Neural progenitor cell (in vitro differentiated cells): ENCODE data around the gene NIM1K. TPM values are rescaled to one million over a fixed set of nuclear protein-coding genes. Genes with fewer than 3 reads are reported as not detected.

ENCODE experiments used
- DNase-seq: peaks from one replicate; pipeline ENCODE4 v3.0.0-alpha.2; 2016; ENCODE audit warnings: low spot score
- H2AFZ ChIP-seq: fragments of 200-600 bp; sonication (generic); replicated peaks from 2 replicates; pipeline ENCODE4 v1.6.1; 2016; ENCODE audit warnings: antibody characterized with exemption
- H3F3A ChIP-seq: fragments of 200-600 bp; sonication (generic); 2 replicates; pipeline ENCODE4 v1.6.1; 2016; ENCODE audit warnings: antibody characterized with exemption, low read depth
- H3K27ac ChIP-seq: fragments of 200-600 bp; sonication (generic); 2 replicates; pipeline ENCODE4 v1.5.1; 2016; ENCODE audit warnings: mild to moderate bottlenecking
- H3K27me3 ChIP-seq: fragments of 200-600 bp; sonication (generic); 2 replicates; pipeline ENCODE4 v1.6.1; 2016; ENCODE audit warnings: mild to moderate bottlenecking, moderate library complexity
- H3K36me3 ChIP-seq: fragments of 200-600 bp; sonication (generic); 2 replicates; pipeline ENCODE4 v1.5.1; 2016
- H3K4me1 ChIP-seq: fragments of 200-600 bp; sonication (generic); 2 replicates; pipeline ENCODE4 v1.6.1; 2016; ENCODE audit warnings: mixed run types
- H3K4me2 ChIP-seq: fragments of 200-600 bp; sonication (generic); 2 replicates; pipeline ENCODE4 v1.6.1; 2016
- H3K4me3 ChIP-seq: fragments of 200-600 bp; sonication (generic); 2 replicates; pipeline ENCODE4 v1.5.1; 2016
- H3K79me2 ChIP-seq: fragments of 200-600 bp; sonication (generic); 2 replicates; pipeline ENCODE4 v1.6.1; 2016; ENCODE audit warnings: low read depth
- H3K9ac ChIP-seq: fragments of 200-600 bp; sonication (generic); 2 replicates; pipeline ENCODE4 v1.6.1; 2016
- H3K9me3 ChIP-seq: fragments of 200-600 bp; sonication (generic); 2 replicates; pipeline ENCODE4 v1.5.1; 2016; ENCODE audit warnings: low read depth
- H4K20me1 ChIP-seq: fragments of 200-600 bp; sonication (generic); 2 replicates; pipeline ENCODE4 v1.6.1; 2016; ENCODE audit warnings: low read depth
- H3K27ac Mint-ChIP-seq: 3 replicates; pipeline ENCODE4 v1.8.0; 2021; ENCODE audit warnings: mixed read lengths
- H3K27me3 Mint-ChIP-seq: 2 replicates; pipeline ENCODE4 v1.8.0; 2022; ENCODE audit warnings: low read depth, mild to moderate bottlenecking, inconsistent platforms, moderate library complexity, mixed read lengths; ENCODE audit not compliant: insufficient read depth
- H3K36me3 Mint-ChIP-seq: 3 replicates; pipeline ENCODE4 v1.8.0; 2021; ENCODE audit warnings: mixed read lengths
- H3K4me1 Mint-ChIP-seq: 3 replicates; pipeline ENCODE4 v1.8.0; 2021; ENCODE audit warnings: mixed read lengths
- H3K4me3 Mint-ChIP-seq: 3 replicates; pipeline ENCODE4 v1.8.0; 2021; ENCODE audit warnings: mild to moderate bottlenecking, moderate library complexity, mixed read lengths
- H3K9me3 Mint-ChIP-seq: 3 replicates; pipeline ENCODE4 v1.8.0; 2020; ENCODE audit warnings: mixed read lengths
- CTCF ChIP-seq: fragments of 200-600 bp; sonication (generic); IDR thresholded peaks from 2 replicates; pipeline ENCODE4 v1.5.1; 2017; ENCODE audit warnings: antibody characterized with exemption, mild to moderate bottlenecking
- EZH2 ChIP-seq: fragments of 200-600 bp; sonication (generic); IDR thresholded peaks from 2 replicates; pipeline ENCODE4 v1.6.1; 2017; ENCODE audit warnings: antibody characterized with exemption, mild to moderate bottlenecking, moderate library complexity
- EZH2phosphoT487 ChIP-seq: fragments of 200-600 bp; sonication (generic); IDR thresholded peaks from 2 replicates; pipeline ENCODE4 v1.6.1; 2017; ENCODE audit warnings: antibody characterized with exemption
- total RNA-seq: library from RNA; depleted of rRNA; stranded (reverse); fragments of >200 nt; gene quantifications from 2 replicates; pipeline ENCODE4 v1.2.3, GENCODE V29; 2015; ENCODE audit warnings: low replicate concordance

Gene NIM1K
- total RNA-seq, 1 donor from 2014 or later: not detected

GRCh38 chr5:43210570-43210969 is 18.5 kb downstream of the NIM1K start:
- H3K9me3 ChIP-seq: no peaks in the 10 kb centered on the region
- TF ChIP-seq EZH2 (no peak), EZH2phosphoT487 (no peak), CTCF (no peak)
- Mint-ChIP-seq H3K9me3 (no peaks in the 10 kb centered on the region), H3K27me3 (peaks cover 7% of the 10 kb centered on the region), H3K36me3 (no peaks in the 10 kb centered on the region), H3K4me3 (no peak overlapping the region), H3K27ac (no peak overlapping the region), H3K4me1 (no peaks in the 10 kb centered on the region)
- H3K4me1 ChIP-seq: peaks cover 8% of the 10 kb centered on the region
- no peak overlapping the region for H3K9ac ChIP-seq
- H3K27ac ChIP-seq: no peak overlapping the region
- H3K4me3 ChIP-seq: no peak overlapping the region
- H3K36me3 ChIP-seq: no peaks in the 10 kb centered on the region
- no peak overlapping the region for H3K4me2 ChIP-seq
- no peaks in the 10 kb centered on the region for H3K79me2 ChIP-seq
- no peaks in the 10 kb centered on the region for H3F3A ChIP-seq
- no peak overlapping the region for H2AFZ ChIP-seq
- no peak for DNase-seq
- no peaks in the 10 kb centered on the region for H3K27me3 ChIP-seq
- H4K20me1 ChIP-seq: no peaks in the 10 kb centered on the region

GRCh38 chr5:43213951-43214350 is 21.9 kb downstream of the NIM1K start:
- no peak overlapping the region for H3K27ac Mint-ChIP-seq
- H3F3A ChIP-seq: no peaks in the 10 kb centered on the region
- H3K27me3 Mint-ChIP-seq: peaks cover 10% of the 10 kb centered on the region
- no peaks in the 10 kb centered on the region for H3K36me3 ChIP-seq
- no peak overlapping the region for H2AFZ ChIP-seq
- no peak overlapping the region for H3K27ac ChIP-seq
- no peak overlapping the region for H3K4me3 ChIP-seq
- no peaks in the 10 kb centered on the region for H3K9me3 ChIP-seq
- no peaks in the 10 kb centered on the region for H3K9me3 Mint-ChIP-seq
- no peak for DNase-seq
- H3K4me1 Mint-ChIP-seq: no peaks in the 10 kb centered on the region
- H3K4me1 ChIP-seq: peaks cover 3% of the 10 kb centered on the region
- no peaks in the 10 kb centered on the region for H3K36me3 Mint-ChIP-seq
- H3K4me2 ChIP-seq: no peak overlapping the region
- no peaks in the 10 kb centered on the region for H3K79me2 ChIP-seq
- no peaks in the 10 kb centered on the region for H4K20me1 ChIP-seq
- H3K27me3 ChIP-seq: no peaks in the 10 kb centered on the region
- TF ChIP-seq EZH2 (no peak), EZH2phosphoT487 (no peak), CTCF (no peak)
- no peak overlapping the region for H3K4me3 Mint-ChIP-seq
- no peak overlapping the region for H3K9ac ChIP-seq

- H3K36me3 ChIP-seq: no peaks in the 10 kb centered on the region
- Mint-ChIP-seq H3K4me1 (no peaks in the 10 kb centered on the region), H3K4me3 (no peak overlapping the region), H3K27ac (no peak overlapping the region), H3K27me3 (peaks cover 10% of the 10 kb centered on the region), H3K9me3 (no peaks in the 10 kb centered on the region), H3K36me3 (no peaks in the 10 kb centered on the region)
- no peak overlapping the region for H3K4me3 ChIP-seq
- H3K4me2 ChIP-seq: no peak overlapping the region
- no peaks in the 10 kb centered on the region for H3K9me3 ChIP-seq
- no peak for TF ChIP-seq EZH2
- no peak for TF ChIP-seq CTCF
- no peak for TF ChIP-seq EZH2phosphoT487
- DNase-seq: no peak
- no peaks in the 10 kb centered on the region for H3F3A ChIP-seq
- H3K9ac ChIP-seq: no peak overlapping the region
- H2AFZ ChIP-seq: no peak overlapping the region
- H3K4me1 ChIP-seq: no peaks in the 10 kb centered on the region
- H4K20me1 ChIP-seq: no peaks in the 10 kb centered on the region
- H3K79me2 ChIP-seq: no peaks in the 10 kb centered on the region
- H3K27me3 ChIP-seq: no peaks in the 10 kb centered on the region
- no peak overlapping the region for H3K27ac ChIP-seq
These were observed 23.1 kb downstream of the NIM1K start for GRCh38 chr5:43215073-43215631.
